ENCODE results near the gene FMNL2.

FMNL2 gene

GRCh38 chr2:152479282-152479681 is 144.3 kb downstream of the FMNL2 start:
- in situ Hi-C loops (cut with HindIII; ENCODE audit: low sequenced_read_pairs) = no loop called here
- TF ChIP-seq CTCF (IDR thresholded peaks at IDR 0.05; ENCODE audit: low read depth, low read length) = no peak
- H3K4me3 ChIP-seq (ENCODE audit: low read depth, low read length) = no peak overlapping the region
- DNase-seq (ENCODE audit: low read depth, low spot score) = no peak

- in situ Hi-C loops (cut with HindIII; ENCODE audit: low sequenced_read_pairs) = no loop called here
- no peak for TF ChIP-seq CTCF (IDR thresholded peaks at IDR 0.05; ENCODE audit: low read depth, low read length)
- no peak for DNase-seq (ENCODE audit: low read depth, low spot score)
- no peak overlapping the region for H3K4me3 ChIP-seq (ENCODE audit: low read depth, low read length)
Observed at GRCh38 chr2:152480821-152481399, 145.9 kb downstream of the FMNL2 start.

- DNase-seq (ENCODE audit: low read depth, low spot score) = no peak
- TF ChIP-seq CTCF (IDR thresholded peaks at IDR 0.05; ENCODE audit: low read depth, low read length) = no peak
- H3K4me3 ChIP-seq (ENCODE audit: low read depth, low read length) = no peak overlapping the region
- in situ Hi-C loops (cut with HindIII; ENCODE audit: low sequenced_read_pairs) = no loop called here
Observed at GRCh38 chr2:152481881-152482583, 147.1 kb downstream of the FMNL2 start.

- in situ Hi-C loops (cut with HindIII; ENCODE audit: low sequenced_read_pairs) = no loop called here
- no peak for DNase-seq (ENCODE audit: low read depth, low spot score)
- TF ChIP-seq CTCF (IDR thresholded peaks at IDR 0.05; ENCODE audit: low read depth, low read length) = no peak
- no peak overlapping the region for H3K4me3 ChIP-seq (ENCODE audit: low read depth, low read length)
Observed at GRCh38 chr2:152483276-152484063, 148.5 kb downstream of the FMNL2 start.

- DNase-seq (ENCODE audit: low read depth, low spot score) = no peak
Observed at GRCh38 chr2:152485954-152486736, 151.2 kb downstream of the FMNL2 start.

More at GRCh38 chr2:152485954-152486736, 151.2 kb downstream of the FMNL2 start:
- no peak overlapping the region for H3K4me3 ChIP-seq (ENCODE audit: low read depth, low read length)
- TF ChIP-seq CTCF (IDR thresholded peaks at IDR 0.05; ENCODE audit: low read depth, low read length) = no peak
- in situ Hi-C loops (cut with HindIII; ENCODE audit: low sequenced_read_pairs) = no loop called here

All from astrocyte of the spinal cord (primary cell).